CD4-positive, alpha-beta T cell (primary cell): ENCODE measurements around the gene TMEM81. TPM values are rescaled to one million over a fixed set of nuclear protein-coding genes. Genes with fewer than 3 reads are reported as not detected.

ENCODE experiments used
- ATAC-seq: fragments of 200-7000 bp; cut with Tn5 transposase; one replicate; pipeline ENCODE4 v1.10.0; 2022; ENCODE audit warnings: mild to moderate bottlenecking; ENCODE audit not compliant: poor library complexity
- CTCF ChIA-PET: fragments of 350-600 bp; sonication (Branson Sonifier 250); formaldehyde crosslinking; loops from one replicate; lab custom pipeline; 2021; ENCODE audit warnings: antibody characterized with exemption, inconsistent platforms; lab: Charles Lee
- POLR2A ChIA-PET: fragments of 350-600 bp; sonication (Branson Sonifier 250); formaldehyde crosslinking; loops from one replicate; lab custom pipeline; 2021; ENCODE audit warnings: antibody characterized with exemption, inconsistent platforms; lab: Charles Lee
- DNase-seq, 14 experiments: peaks; one replicate each; pipeline ENCODE4 v3.0.0-alpha.2; 2013 to 2020; ENCODE audit warnings: mixed read lengths in 2 of 14
- H3K27ac ChIP-seq, 2 donors: one replicate each; pipeline versions ENCODE4 v1.5.1 to v1.7.0; 2013; ENCODE audit warnings: low read length in 2 of 2, low read depth in 1 of 2, mild to moderate bottlenecking in 1 of 2
- H3K27me3 ChIP-seq, 2 experiments: 1 replicate in 1 of 2; 2 replicates in 1 of 2; pipeline versions ENCODE4 v1.6.1 to v1.7.0; 2013; ENCODE audit warnings: low read length in 2 of 2, control low read depth in 1 of 2, mild to moderate bottlenecking in 1 of 2, moderate library complexity in 1 of 2; ENCODE audit not compliant: insufficient read depth in 2 of 2, control insufficient read depth in 1 of 2
- H3K36me3 ChIP-seq: one replicate; pipeline ENCODE4 v1.6.1; 2013; ENCODE audit warnings: low read length, control low read depth; ENCODE audit not compliant: insufficient read depth
- H3K4me1 ChIP-seq: one replicate; pipeline ENCODE4 v1.6.1; 2013; ENCODE audit warnings: low read length, control low read depth; ENCODE audit not compliant: insufficient read depth
- H3K4me3 ChIP-seq: one replicate; pipeline ENCODE4 v1.5.1; 2013; ENCODE audit warnings: mild to moderate bottlenecking, low read length, moderate library complexity
- H3K9me3 ChIP-seq, 2 experiments: 1 replicate in 1 of 2; 2 replicates in 1 of 2; pipeline versions ENCODE4 v1.6.1 to v1.7.0; 2013; ENCODE audit warnings: low read length in 2 of 2, mild to moderate bottlenecking in 2 of 2, control low read depth in 1 of 2, moderate library complexity in 1 of 2; ENCODE audit not compliant: control insufficient read depth in 1 of 2, insufficient read depth in 1 of 2
- H3K27ac Mint-ChIP-seq: one replicate; pipeline ENCODE4 v1.8.0; 2020; ENCODE audit warnings: mixed read lengths
- H3K27me3 Mint-ChIP-seq: one replicate; pipeline ENCODE4 v1.8.0; 2021; ENCODE audit warnings: mixed read lengths
- H3K36me3 Mint-ChIP-seq: one replicate; pipeline ENCODE4 v1.8.0; 2021; ENCODE audit warnings: low read depth, mixed read lengths
- H3K4me1 Mint-ChIP-seq: one replicate; pipeline ENCODE4 v1.8.0; 2021; ENCODE audit warnings: low read depth, mixed read lengths
- H3K4me3 Mint-ChIP-seq: one replicate; pipeline ENCODE4 v1.8.0; 2020; ENCODE audit warnings: mild to moderate bottlenecking, mixed read lengths
- H3K9me3 Mint-ChIP-seq: one replicate; pipeline ENCODE4 v1.8.0; 2020; ENCODE audit warnings: mixed read lengths
- intact Hi-C, 2 experiments: fragments of 100-400 bp; cut with DNase I in 1 of 2; cut with micrococcal nuclease in 1 of 2; formaldehyde crosslinking; loops; one replicate each; pipeline versions ENCODE4 v1.15.1 to v1.9.0; 2023 to 2025; cut with DNase I, micrococcal nuclease
- total RNA-seq, 174 experiments: library from RNA in 2 of 174; stranded (reverse) in 2 of 174; gene quantifications; one replicate each; pipeline ENCODE4 v1.2.3 and lab custom pipeline; 2021 to 2026
- TF ChIP-seq, protein P1 (sequence below): fragments of 200-600 bp; IDR thresholded peaks from one replicate; pipeline ENCODE4 v1.8.0; 2022; ENCODE audit warnings: antibody characterized with exemption, mild to moderate bottlenecking

The TMEM81 gene
- total RNA-seq, 2 experiments from 2014 or later = 2.1 to 2.2 TPM

DNA sequence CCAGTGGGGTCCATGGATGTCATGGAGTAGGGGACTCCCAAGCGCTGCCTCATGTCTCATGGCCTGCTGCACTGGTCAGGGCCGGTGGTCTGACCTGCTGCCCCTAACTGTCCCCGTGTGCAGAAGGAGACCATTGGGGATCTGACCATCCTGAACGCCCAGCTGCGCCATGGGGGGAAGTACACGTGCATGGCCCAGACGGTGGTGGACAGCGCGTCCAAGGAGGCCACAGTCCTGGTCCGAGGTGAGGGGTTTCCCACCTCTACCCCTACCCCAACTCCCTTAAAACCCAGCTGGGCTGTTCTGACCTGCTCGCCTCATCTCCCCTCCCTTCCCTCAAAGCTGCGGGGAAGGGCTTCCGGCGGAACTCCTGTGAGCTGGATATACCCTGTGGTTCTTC lies 18.6 kb downstream of the TMEM81 start:
- Mint-ChIP-seq H3K27me3 (no peaks in the 10 kb centered on the region), H3K36me3 (no peaks in the 10 kb centered on the region), H3K4me1 (no peaks in the 10 kb centered on the region), H3K27ac (no peak overlapping the region), H3K9me3 (no peaks in the 10 kb centered on the region), H3K4me3 (no peak overlapping the region)
- Histone ChIP-seq H3K4me3 (no peak overlapping the region), H3K4me1 (peaks cover 6% of the 10 kb centered on the region), H3K27ac (no peak overlapping the region), H3K36me3 (no peaks in the 10 kb centered on the region), H3K27me3 (no peaks in the 10 kb centered on the region), H3K9me3 (no peaks in the 10 kb centered on the region)
- no peak for ATAC-seq
- intact Hi-C loops = no loop called here
- ChIA-PET CTCF (no interaction called here), POLR2A (no interaction called here)
- TF ChIP-seq, protein P1, sequence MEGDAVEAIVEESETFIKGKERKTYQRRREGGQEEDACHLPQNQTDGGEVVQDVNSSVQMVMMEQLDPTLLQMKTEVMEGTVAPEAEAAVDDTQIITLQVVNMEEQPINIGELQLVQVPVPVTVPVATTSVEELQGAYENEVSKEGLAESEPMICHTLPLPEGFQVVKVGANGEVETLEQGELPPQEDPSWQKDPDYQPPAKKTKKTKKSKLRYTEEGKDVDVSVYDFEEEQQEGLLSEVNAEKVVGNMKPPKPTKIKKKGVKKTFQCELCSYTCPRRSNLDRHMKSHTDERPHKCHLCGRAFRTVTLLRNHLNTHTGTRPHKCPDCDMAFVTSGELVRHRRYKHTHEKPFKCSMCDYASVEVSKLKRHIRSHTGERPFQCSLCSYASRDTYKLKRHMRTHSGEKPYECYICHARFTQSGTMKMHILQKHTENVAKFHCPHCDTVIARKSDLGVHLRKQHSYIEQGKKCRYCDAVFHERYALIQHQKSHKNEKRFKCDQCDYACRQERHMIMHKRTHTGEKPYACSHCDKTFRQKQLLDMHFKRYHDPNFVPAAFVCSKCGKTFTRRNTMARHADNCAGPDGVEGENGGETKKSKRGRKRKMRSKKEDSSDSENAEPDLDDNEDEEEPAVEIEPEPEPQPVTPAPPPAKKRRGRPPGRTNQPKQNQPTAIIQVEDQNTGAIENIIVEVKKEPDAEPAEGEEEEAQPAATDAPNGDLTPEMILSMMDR = no peak
- DNase-seq = peak in 1 of 14 experiments; percentile 23

DNA sequence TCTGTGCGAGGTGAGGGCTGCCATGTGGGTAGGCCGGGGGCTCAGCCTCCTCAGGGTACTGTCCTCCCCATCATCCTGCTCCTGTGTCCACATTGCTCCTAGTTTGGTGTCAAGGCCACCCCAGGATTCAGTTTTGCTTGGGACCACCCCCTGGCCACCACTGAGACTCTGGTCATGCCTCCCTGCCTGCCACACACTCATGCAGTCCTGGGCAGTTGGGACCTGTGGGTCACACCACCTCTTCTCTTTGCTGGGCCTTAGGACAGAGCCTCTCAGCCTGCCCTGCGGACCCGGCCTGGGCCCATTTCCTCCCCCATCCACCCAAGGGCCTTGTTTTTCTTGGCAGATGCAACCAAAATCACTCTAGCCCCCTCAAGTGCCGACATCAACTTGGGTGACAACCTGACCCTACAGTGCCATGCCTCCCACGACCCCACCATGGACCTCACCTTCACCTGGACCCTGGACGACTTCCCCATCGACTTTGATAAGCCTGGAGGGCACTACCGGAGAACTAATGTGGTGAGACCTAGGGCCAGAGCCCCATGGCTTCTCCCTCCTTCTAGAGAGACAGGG lies 19.4 kb downstream of the TMEM81 start:
- TF ChIP-seq, protein P1 = no peak
- no peak overlapping the region for H3K4me3 Mint-ChIP-seq
- intact Hi-C loops = loop anchor here (5.0 kb wide), 2 partner anchors 192 to 498 kb away; no protein-coding TSS in a partner anchor

DNA sequence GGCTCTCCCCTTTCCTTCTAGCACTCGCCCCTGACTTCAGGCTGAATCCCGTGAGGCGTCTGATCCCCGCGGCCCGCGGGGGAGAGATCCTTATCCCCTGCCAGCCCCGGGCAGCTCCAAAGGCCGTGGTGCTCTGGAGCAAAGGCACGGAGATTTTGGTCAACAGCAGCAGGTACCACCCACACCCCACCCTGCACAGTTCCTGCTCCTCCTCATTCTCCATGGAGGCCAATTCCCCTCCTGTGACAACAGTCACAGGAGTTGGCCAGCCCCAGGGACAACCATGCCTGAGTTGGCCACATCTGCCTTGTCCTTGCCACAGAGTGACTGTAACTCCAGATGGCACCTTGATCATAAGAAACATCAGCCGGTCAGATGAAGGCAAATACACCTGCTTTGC lies 20.0 kb downstream of the TMEM81 start:
- Mint-ChIP-seq H3K4me1 (no peaks in the 10 kb centered on the region), H3K9me3 (no peaks in the 10 kb centered on the region), H3K27ac (no peak overlapping the region), H3K4me3 (no peak overlapping the region), H3K36me3 (no peaks in the 10 kb centered on the region), H3K27me3 (no peaks in the 10 kb centered on the region)
- no peak for DNase-seq
- Histone ChIP-seq H3K4me3 (no peak overlapping the region), H3K4me1 (peaks cover 6% of the 10 kb centered on the region), H3K36me3 (no peaks in the 10 kb centered on the region), H3K27me3 (no peaks in the 10 kb centered on the region), H3K9me3 (no peaks in the 10 kb centered on the region), H3K27ac (no peak overlapping the region)
- no peak for ATAC-seq
- POLR2A ChIA-PET = no interaction called here
- CTCF ChIA-PET = no interaction called here
- TF ChIP-seq, protein P1 = no peak
- intact Hi-C loops = loop anchor here (5.0 kb wide), 2 partner anchors 193 to 497 kb away; no protein-coding TSS in a partner anchor

More for the DNA sequence above, 19.4 kb downstream of the TMEM81 start:
- no peak for ATAC-seq
- H3K36me3 Mint-ChIP-seq = no peaks in the 10 kb centered on the region
- DNase-seq = peak in 1 of 14 experiments; percentile 23
- POLR2A ChIA-PET = no interaction called here
- H3K4me3 ChIP-seq = no peak overlapping the region
- peaks cover 6% of the 10 kb centered on the region for H3K4me1 ChIP-seq
- H3K36me3 ChIP-seq = no peaks in the 10 kb centered on the region
- H3K4me1 Mint-ChIP-seq = no peaks in the 10 kb centered on the region
- no peaks in the 10 kb centered on the region for H3K9me3 ChIP-seq
- H3K27ac ChIP-seq = no peak overlapping the region
- no peaks in the 10 kb centered on the region for H3K9me3 Mint-ChIP-seq
- H3K27ac Mint-ChIP-seq = no peak overlapping the region
- H3K27me3 Mint-ChIP-seq = no peaks in the 10 kb centered on the region
- no peaks in the 10 kb centered on the region for H3K27me3 ChIP-seq
- CTCF ChIA-PET = no interaction called here
